Mesothelial cell of epicardium (in vitro differentiated cells): ENCODE results near the gene HMGN2. TPM values are rescaled to one million over a fixed set of nuclear protein-coding genes. Genes with fewer than 3 reads are reported as not detected.

Experiments
- DNase-seq, 2 experiments: peaks; one replicate each; pipeline ENCODE4 v3.0.0; 2021; ENCODE audit warnings: low spot score in 2 of 2; ENCODE audit not compliant: unreplicated experiment in 2 of 2
- H3K27ac Mint-ChIP-seq: 2 replicates; pipeline ENCODE4 v1.8.0; 2021; ENCODE audit warnings: mixed read lengths
- H3K27me3 Mint-ChIP-seq: 2 replicates; pipeline ENCODE4 v1.8.0; 2021; ENCODE audit warnings: low read depth, mixed read lengths
- H3K36me3 Mint-ChIP-seq: 2 replicates; pipeline ENCODE4 v1.8.0; 2021; ENCODE audit warnings: mixed read lengths
- H3K4me1 Mint-ChIP-seq: 2 replicates; pipeline ENCODE4 v1.8.0; 2021; ENCODE audit warnings: mixed read lengths
- H3K4me3 Mint-ChIP-seq: 2 replicates; pipeline ENCODE4 v1.8.0; 2021; ENCODE audit warnings: mild to moderate bottlenecking, moderate library complexity, mixed read lengths
- H3K9me3 Mint-ChIP-seq: 2 replicates; pipeline ENCODE4 v1.8.0; 2021; ENCODE audit warnings: mixed read lengths
- total RNA-seq: library from RNA; stranded (reverse); gene quantifications from 3 replicates; pipeline ENCODE4 v1.2.1, GENCODE V29; 2021
- TF ChIP-seq, protein P1 (sequence below): fragments of 200-600 bp; sonication (generic); IDR thresholded peaks from one replicate; pipeline ENCODE4 v1.5.0; 2021; ENCODE audit warnings: antibody characterized with exemption; ENCODE audit not compliant: unreplicated experiment

HMGN2 gene
- total RNA-seq, 1 donor from 2014 or later: 481 TPM

DNA sequence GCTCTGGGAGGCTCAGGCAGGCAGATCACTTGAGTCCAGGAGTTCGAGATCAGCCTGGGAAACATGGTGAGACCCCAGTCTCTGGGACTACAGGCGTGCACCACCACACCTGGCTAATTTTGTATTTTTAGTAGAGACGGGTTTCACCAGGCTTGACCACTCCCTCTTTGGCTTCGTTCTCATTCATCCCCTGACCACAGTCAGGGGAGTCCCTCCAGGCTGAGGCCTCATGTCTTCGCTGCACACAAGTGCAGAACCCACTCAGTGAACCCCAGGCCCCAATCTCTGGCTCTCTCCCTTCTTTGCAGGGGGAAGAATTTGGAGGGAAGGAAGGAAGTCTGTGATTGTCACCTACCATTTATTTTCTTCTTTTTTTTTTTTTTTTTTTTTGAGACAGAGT, 48.1 kb downstream of the HMGN2 start:
- H3K4me3 Mint-ChIP-seq: no peak overlapping the region
- DNase-seq: no peak
- H3K36me3 Mint-ChIP-seq: no peaks in the 10 kb centered on the region
- H3K9me3 Mint-ChIP-seq: no peaks in the 10 kb centered on the region
- H3K27ac Mint-ChIP-seq: no peak overlapping the region
- H3K27me3 Mint-ChIP-seq: peaks cover 10% of the 10 kb centered on the region
- TF ChIP-seq, protein P1, sequence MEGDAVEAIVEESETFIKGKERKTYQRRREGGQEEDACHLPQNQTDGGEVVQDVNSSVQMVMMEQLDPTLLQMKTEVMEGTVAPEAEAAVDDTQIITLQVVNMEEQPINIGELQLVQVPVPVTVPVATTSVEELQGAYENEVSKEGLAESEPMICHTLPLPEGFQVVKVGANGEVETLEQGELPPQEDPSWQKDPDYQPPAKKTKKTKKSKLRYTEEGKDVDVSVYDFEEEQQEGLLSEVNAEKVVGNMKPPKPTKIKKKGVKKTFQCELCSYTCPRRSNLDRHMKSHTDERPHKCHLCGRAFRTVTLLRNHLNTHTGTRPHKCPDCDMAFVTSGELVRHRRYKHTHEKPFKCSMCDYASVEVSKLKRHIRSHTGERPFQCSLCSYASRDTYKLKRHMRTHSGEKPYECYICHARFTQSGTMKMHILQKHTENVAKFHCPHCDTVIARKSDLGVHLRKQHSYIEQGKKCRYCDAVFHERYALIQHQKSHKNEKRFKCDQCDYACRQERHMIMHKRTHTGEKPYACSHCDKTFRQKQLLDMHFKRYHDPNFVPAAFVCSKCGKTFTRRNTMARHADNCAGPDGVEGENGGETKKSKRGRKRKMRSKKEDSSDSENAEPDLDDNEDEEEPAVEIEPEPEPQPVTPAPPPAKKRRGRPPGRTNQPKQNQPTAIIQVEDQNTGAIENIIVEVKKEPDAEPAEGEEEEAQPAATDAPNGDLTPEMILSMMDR: no peak
- no peaks in the 10 kb centered on the region for H3K4me1 Mint-ChIP-seq

DNA sequence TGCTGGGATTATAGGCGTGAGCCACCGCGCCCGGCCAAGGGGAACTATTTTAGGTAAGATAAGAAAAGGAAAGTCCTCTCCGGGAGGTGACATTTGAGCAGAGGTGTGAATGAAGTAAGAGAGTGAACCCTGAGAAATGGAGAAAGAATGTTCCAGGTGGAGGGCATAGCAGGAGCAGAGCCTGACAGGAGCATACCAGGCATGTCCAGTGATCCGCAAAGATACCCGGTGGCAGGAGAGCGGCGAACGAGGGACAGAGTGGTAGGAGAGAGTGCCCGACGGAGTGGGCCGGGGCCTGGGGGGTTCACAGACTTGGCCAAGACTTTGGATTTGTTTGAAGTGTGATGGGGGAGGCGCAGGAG, 49.4 kb downstream of the HMGN2 start:
- TF ChIP-seq, protein P1: no peak
- Mint-ChIP-seq H3K4me1 (no peaks in the 10 kb centered on the region), H3K4me3 (no peak overlapping the region), H3K9me3 (no peaks in the 10 kb centered on the region), H3K36me3 (no peaks in the 10 kb centered on the region), H3K27ac (no peak overlapping the region), H3K27me3 (peaks cover 12% of the 10 kb centered on the region)
- DNase-seq: no peak

DNA sequence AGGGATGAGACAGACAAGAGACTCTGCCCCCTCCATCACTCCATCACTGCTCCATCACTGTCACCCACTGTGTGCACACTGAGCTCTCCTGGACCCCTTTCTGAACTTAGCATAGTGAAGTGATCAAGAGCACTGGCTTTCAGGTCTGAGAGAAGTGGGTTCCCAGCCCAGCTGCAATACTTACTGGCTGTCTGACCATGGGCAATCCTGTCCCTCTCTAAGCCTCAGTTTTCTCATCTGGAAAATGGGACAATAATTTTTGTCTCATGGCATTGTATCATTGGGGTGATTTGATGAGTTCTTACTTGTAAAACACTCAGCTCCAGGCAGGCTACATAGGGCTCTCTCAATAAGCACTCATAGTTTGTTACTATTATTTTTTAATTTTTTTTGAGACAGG, 49.8 kb downstream of the HMGN2 start:
- DNase-seq: no peak
- H3K4me1 Mint-ChIP-seq: no peaks in the 10 kb centered on the region
- H3K36me3 Mint-ChIP-seq: no peaks in the 10 kb centered on the region
- peaks cover 12% of the 10 kb centered on the region for H3K27me3 Mint-ChIP-seq
- no peak overlapping the region for H3K27ac Mint-ChIP-seq
- no peaks in the 10 kb centered on the region for H3K9me3 Mint-ChIP-seq
- TF ChIP-seq, protein P1: no peak
- H3K4me3 Mint-ChIP-seq: no peak overlapping the region

DNA sequence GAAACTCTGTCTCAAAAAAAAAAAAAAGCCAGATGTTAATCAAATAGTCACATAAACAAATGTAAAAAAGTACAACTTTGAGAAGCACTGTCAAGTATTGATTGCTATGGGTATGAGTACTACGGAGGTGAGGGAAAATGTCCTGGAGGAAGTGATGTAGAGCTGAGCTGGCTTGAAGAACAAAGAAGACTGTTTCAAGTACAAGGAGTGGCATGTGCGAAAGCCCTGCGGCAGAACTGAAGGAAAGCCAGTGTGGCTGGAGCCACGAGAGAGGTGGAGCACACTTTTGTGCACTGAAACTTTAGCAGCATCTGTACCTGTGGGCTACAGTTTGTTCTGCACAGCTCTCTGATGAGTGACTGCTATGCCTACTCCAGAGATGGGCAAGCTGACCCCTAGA, 51.9 kb downstream of the HMGN2 start:
- Mint-ChIP-seq H3K4me1 (peaks cover 2% of the 10 kb centered on the region), H3K27me3 (peaks cover 12% of the 10 kb centered on the region), H3K27ac (no peak overlapping the region), H3K4me3 (no peak overlapping the region), H3K9me3 (no peaks in the 10 kb centered on the region), H3K36me3 (no peaks in the 10 kb centered on the region)
- DNase-seq: no peak
- TF ChIP-seq, protein P1: no peak

Other genes starting within 250 kb of the HMGN2 start
- 18.2 to 22.7 TPM (median 20.3 TPM) in 3 replicates for gene CEP85, start 238.2 kb upstream of the HMGN2 start, total RNA-seq
- 35.6 to 37.4 TPM (median 36.3 TPM) in 3 replicates for gene SH3BGRL3, start 192.4 kb upstream of the HMGN2 start, total RNA-seq
- 28.3 to 29.6 TPM (median 29.6 TPM) in 3 replicates for gene UBXN11, start 165.8 kb upstream of the HMGN2 start, total RNA-seq
- gene CD52, start 154.5 kb upstream of the HMGN2 start, total RNA-seq: 1.1 to 1.9 TPM (median 1.6 TPM) in 3 replicates
- gene CRYBG2, start 118.3 kb upstream of the HMGN2 start, total RNA-seq: 9.4 to 10.9 TPM (median 10.3 TPM) in 3 replicates
- not detected in 3 replicates for gene ZNF683, start 99.7 kb upstream of the HMGN2 start, total RNA-seq
- gene LIN28A, start 61.6 kb upstream of the HMGN2 start, total RNA-seq: 0.09 TPM in 1 of 3 replicates, not detected in the others
- gene DHDDS, start 40.1 kb upstream of the HMGN2 start, total RNA-seq: 47.5 to 52.0 TPM (median 49.5 TPM) in 3 replicates
- 18.1 to 20.2 TPM (median 19.4 TPM) in 3 replicates for gene RPS6KA1, start 57.3 kb downstream of the HMGN2 start, total RNA-seq
- 144 to 160 TPM (median 149 TPM) in 3 replicates for gene ARID1A, start 223.6 kb downstream of the HMGN2 start, total RNA-seq